Testis (tissue), 2 donors: ENCODE results near the gene SH2D4B.

Experiments used
- POLR2A ChIP-seq: fragments of 450-650 bp; IDR thresholded peaks from one replicate; pipeline ENCODE4 v1.6.1; 2017; ENCODE audit warnings: antibody characterized with exemption, mild to moderate bottlenecking, moderate library complexity
- TF ChIP-seq, protein P1 (sequence below), 3 experiments: fragments of 450-650 bp in 2 of 3; fragments of 200-600 bp in 1 of 3; sonication (generic) in 1 of 3; IDR thresholded peaks; one replicate each; pipeline ENCODE4 v1.5.1; 2016 to 2019; ENCODE audit warnings: antibody characterized with exemption in 3 of 3, mild to moderate bottlenecking in 2 of 3, moderate library complexity in 1 of 3

DNA sequence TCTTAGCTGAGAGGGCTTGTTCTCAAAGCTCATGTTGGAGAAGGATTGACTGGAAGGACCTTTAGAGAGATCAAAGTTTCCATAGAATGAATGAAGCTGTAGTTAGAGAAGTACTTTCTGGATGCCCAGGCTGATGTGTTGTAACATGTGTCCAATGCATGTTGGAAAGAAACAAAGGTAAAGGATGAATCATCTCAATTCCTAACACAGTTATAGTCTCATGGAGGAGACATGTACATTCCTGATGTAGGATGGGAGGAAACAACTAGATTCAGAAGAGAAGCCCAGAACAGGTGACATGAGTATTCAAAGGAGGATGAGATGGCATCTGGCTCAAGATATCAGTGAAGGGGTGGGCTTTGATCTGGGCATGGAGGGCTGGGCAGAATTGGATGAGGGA, 152.7 kb downstream of the SH2D4B start:
- TF ChIP-seq, protein P1, sequence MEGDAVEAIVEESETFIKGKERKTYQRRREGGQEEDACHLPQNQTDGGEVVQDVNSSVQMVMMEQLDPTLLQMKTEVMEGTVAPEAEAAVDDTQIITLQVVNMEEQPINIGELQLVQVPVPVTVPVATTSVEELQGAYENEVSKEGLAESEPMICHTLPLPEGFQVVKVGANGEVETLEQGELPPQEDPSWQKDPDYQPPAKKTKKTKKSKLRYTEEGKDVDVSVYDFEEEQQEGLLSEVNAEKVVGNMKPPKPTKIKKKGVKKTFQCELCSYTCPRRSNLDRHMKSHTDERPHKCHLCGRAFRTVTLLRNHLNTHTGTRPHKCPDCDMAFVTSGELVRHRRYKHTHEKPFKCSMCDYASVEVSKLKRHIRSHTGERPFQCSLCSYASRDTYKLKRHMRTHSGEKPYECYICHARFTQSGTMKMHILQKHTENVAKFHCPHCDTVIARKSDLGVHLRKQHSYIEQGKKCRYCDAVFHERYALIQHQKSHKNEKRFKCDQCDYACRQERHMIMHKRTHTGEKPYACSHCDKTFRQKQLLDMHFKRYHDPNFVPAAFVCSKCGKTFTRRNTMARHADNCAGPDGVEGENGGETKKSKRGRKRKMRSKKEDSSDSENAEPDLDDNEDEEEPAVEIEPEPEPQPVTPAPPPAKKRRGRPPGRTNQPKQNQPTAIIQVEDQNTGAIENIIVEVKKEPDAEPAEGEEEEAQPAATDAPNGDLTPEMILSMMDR (IDR thresholded peaks at IDR 0.05): no peak
- TF ChIP-seq POLR2A: no peak
